HG02884 (cell line): ENCODE results near the gene CKB.
A peak's percentile ranks its signal among the peaks of the same experiment; 100 is the strongest.

Source experiments
- ATAC-seq: cut with Tn5 transposase; IDR thresholded peaks from one replicate; pipeline ENCODE4 v1.9.1; 2021; ENCODE audit warnings: mild to moderate bottlenecking, moderate library complexity; ENCODE audit not compliant: unreplicated experiment

Gene CKB

GRCh38 chr14:103492156-103492925 lies 30.3 kb downstream of the CKB start:
- no peak for ATAC-seq

- no peak for ATAC-seq
Observed at GRCh38 chr14:103491691-103492090, 30.9 kb downstream of the CKB start.

- no peak for ATAC-seq
Observed at GRCh38 chr14:103489621-103490020, 33.0 kb downstream of the CKB start.

- ATAC-seq: no peak
Observed at GRCh38 chr14:103488960-103489359, 33.7 kb downstream of the CKB start.

- ATAC-seq: no peak
Observed at GRCh38 chr14:103488071-103488470, 34.6 kb downstream of the CKB start.

- no peak for ATAC-seq
Observed at GRCh38 chr14:103485504-103485903, 37.1 kb downstream of the CKB start.

- no peak for ATAC-seq
Observed at GRCh38 chr14:103483600-103483999, 39.0 kb downstream of the CKB start.

GRCh38 chr14:103480595-103480994 lies 42.0 kb downstream of the CKB start:
- peak; percentile 80 for ATAC-seq

GRCh38 chr14:103476631-103477030 lies 46.0 kb downstream of the CKB start:
- ATAC-seq: no peak

- no peak for ATAC-seq
Observed at GRCh38 chr14:103476065-103476464, 46.6 kb downstream of the CKB start.

GRCh38 chr14:103474893-103475292 lies 47.7 kb downstream of the CKB start:
- no peak for ATAC-seq

GRCh38 chr14:103472939-103473338 lies 49.7 kb downstream of the CKB start:
- ATAC-seq: no peak
